Activated T-cell treated with anti-CD3 and anti-CD28 coated beads, Interleukin-2, amount 50 U/mL, for 24 hours (primary cell): Measurements from ENCODE around the gene KCNQ1OT1.

ENCODE experiments used
- DNase-seq: peaks from one replicate; pipeline ENCODE4 v3.0.0-alpha.2; 2020
- H3K27ac Mint-ChIP-seq: 2 replicates; pipeline ENCODE4 v1.8.0; 2020; ENCODE audit warnings: mild to moderate bottlenecking, mixed read lengths
- H3K27me3 Mint-ChIP-seq: 2 replicates; pipeline ENCODE4 v1.8.0; 2020; ENCODE audit warnings: mixed read lengths
- H3K36me3 Mint-ChIP-seq: 2 replicates; pipeline ENCODE4 v1.8.0; 2020; ENCODE audit warnings: low read depth, mixed read lengths
- H3K4me1 Mint-ChIP-seq: 2 replicates; pipeline ENCODE4 v1.8.0; 2020; ENCODE audit warnings: low read depth, mixed read lengths
- H3K4me3 Mint-ChIP-seq: 2 replicates; pipeline ENCODE4 v1.8.0; 2020; ENCODE audit warnings: mild to moderate bottlenecking, moderate library complexity, mixed read lengths
- H3K9me3 Mint-ChIP-seq: 2 replicates; pipeline ENCODE4 v1.8.0; 2020; ENCODE audit warnings: mixed read lengths

The KCNQ1OT1 gene

DNA sequence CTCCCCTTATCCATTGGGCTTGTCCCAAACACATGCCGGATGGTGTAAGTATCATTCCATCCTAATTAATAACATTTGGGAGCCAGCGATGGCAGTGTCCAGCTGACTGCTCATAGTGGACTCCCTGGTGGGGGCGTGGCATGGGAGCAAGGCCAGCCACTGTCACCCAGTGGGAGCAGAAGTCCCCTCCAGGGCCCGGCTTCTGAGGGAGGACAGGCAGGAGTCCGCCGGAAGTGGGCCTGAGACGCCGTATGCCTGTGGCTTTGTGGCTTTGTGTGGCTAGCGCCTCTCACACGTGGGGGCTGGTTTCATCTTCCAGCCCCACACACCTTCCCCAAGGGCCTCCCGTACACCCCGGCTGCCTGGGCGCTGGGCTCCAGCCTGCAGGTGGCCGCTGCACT lies 130.5 kb downstream of the KCNQ1OT1 start:
- no peak overlapping the region for H3K27ac Mint-ChIP-seq
- H3K9me3 Mint-ChIP-seq, result no peaks in the 10 kb centered on the region
- no peaks in the 10 kb centered on the region for H3K27me3 Mint-ChIP-seq
- no peak overlapping the region for H3K4me3 Mint-ChIP-seq
- DNase-seq, result no peak
- no peaks in the 10 kb centered on the region for H3K36me3 Mint-ChIP-seq
- no peaks in the 10 kb centered on the region for H3K4me1 Mint-ChIP-seq

DNA sequence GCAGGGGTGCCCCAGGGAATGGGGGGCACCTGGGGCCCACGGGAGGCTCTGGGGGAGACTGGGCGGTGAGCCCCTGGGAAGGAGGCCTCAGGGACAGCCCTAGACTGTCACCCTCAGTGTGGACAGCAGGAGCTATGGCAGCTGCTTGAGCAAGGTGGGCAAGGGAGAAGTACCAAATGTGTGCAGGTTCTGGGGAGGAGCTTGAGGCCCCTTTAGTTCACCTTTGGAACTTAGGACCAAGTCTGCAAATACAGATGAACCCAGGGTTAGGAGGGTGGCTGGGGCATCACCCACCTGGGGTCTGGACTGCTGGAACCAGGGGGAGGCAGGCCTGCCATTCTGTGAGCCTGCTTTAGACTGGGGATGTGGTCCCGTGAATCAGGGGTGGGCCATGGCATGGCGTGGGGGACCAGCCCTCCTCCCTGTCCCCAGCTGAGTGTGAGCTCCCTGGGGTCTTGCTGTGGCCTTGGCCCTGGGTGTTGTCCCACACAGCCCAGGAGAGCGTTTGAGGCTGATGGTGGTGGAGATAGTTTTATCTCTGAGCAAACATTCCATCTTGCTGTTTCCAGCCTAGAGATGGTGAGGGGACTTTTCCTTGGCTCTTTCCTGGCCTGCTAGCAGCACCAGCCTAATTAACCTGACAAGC lies 132.6 kb downstream of the KCNQ1OT1 start:
- DNase-seq, result no peak
- H3K27me3 Mint-ChIP-seq, result no peaks in the 10 kb centered on the region
- no peaks in the 10 kb centered on the region for H3K9me3 Mint-ChIP-seq
- H3K4me3 Mint-ChIP-seq, result no peak overlapping the region
- H3K4me1 Mint-ChIP-seq, result no peaks in the 10 kb centered on the region
- H3K36me3 Mint-ChIP-seq, result no peaks in the 10 kb centered on the region
- H3K27ac Mint-ChIP-seq, result no peak overlapping the region

DNA sequence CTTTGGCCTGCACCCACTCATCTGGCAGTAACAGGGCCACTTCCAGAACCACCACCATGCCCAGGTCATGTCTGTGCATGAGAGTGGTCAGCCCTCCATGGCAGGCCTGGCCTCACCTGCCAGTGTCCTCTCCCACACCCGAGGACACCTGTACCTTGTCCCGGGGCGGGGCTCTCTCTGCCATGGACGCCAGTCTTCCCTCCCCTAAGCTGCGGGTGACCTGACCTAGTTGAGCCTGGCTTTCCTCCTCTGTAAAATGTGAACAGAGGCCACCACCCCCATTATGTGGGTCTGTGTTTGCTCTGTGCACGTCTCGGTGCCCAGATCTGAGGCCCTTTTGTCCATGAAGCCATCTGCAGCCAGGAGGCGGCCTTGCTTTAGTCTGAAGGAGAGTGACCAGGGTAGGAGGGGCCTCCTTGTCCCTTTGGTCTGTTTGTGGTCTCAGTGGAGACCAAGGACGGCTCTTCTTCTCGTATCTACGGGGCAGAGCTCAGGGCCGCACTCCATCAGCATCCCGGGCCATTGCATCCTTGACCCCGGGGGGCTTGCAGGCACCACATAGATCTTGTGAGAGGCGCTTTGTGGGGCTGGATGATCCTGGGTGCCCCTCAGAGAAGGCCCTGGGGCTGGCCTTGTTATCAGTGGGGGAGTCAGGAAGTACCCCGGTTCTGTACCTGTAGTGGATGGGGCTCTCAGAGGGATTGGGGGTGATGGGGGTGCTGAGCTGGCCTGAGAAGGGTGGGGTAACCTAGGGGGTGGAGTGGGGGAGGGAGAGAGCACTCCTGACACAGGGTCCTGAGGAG lies 133.4 kb downstream of the KCNQ1OT1 start:
- H3K36me3 Mint-ChIP-seq, result no peaks in the 10 kb centered on the region
- no peaks in the 10 kb centered on the region for H3K4me1 Mint-ChIP-seq
- no peak for DNase-seq
- no peak overlapping the region for H3K4me3 Mint-ChIP-seq
- no peaks in the 10 kb centered on the region for H3K27me3 Mint-ChIP-seq
- H3K27ac Mint-ChIP-seq, result no peak overlapping the region
- H3K9me3 Mint-ChIP-seq, result no peaks in the 10 kb centered on the region

DNA sequence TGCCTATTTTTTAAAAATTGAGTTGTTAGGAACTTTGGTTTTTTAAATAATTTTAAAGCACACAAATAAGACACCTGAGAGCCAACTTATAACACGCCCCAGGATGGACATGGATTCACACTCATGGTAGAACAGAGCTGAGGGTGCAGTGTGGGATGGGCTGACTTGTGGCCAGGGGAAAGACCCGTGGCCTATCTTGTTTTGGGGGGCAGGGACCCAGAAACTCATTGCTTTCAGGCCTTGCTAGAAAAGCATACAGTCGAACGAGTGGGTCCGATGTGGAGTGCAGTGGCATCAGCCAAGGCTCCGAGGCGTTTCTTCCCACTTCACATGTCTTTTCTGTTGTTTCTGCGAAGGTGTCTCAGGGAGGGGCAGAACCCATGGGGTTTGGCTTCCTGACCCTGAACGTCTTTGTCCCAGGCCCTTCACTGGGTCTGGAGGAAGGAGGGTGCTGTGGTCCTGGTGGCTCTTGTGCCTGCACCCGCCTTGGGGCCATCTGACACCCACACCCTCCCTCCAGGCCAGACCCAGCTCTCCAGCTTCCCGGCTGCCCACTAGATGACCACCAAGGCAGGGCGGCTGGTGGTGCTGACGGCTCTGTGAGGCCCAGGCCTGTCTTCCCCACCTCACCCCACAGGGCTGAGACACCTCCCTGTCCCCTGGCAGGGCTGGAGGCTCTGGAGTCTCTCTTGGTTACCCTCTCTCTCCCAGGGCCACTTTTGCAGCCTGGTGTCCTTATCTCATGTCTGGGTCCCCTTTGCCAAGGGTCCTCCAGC lies 134.2 kb downstream of the KCNQ1OT1 start:
- no peaks in the 10 kb centered on the region for H3K4me1 Mint-ChIP-seq
- no peaks in the 10 kb centered on the region for H3K36me3 Mint-ChIP-seq
- no peak overlapping the region for H3K4me3 Mint-ChIP-seq
- no peak for DNase-seq
- H3K27me3 Mint-ChIP-seq, result no peaks in the 10 kb centered on the region
- no peak overlapping the region for H3K27ac Mint-ChIP-seq
- no peaks in the 10 kb centered on the region for H3K9me3 Mint-ChIP-seq

DNA sequence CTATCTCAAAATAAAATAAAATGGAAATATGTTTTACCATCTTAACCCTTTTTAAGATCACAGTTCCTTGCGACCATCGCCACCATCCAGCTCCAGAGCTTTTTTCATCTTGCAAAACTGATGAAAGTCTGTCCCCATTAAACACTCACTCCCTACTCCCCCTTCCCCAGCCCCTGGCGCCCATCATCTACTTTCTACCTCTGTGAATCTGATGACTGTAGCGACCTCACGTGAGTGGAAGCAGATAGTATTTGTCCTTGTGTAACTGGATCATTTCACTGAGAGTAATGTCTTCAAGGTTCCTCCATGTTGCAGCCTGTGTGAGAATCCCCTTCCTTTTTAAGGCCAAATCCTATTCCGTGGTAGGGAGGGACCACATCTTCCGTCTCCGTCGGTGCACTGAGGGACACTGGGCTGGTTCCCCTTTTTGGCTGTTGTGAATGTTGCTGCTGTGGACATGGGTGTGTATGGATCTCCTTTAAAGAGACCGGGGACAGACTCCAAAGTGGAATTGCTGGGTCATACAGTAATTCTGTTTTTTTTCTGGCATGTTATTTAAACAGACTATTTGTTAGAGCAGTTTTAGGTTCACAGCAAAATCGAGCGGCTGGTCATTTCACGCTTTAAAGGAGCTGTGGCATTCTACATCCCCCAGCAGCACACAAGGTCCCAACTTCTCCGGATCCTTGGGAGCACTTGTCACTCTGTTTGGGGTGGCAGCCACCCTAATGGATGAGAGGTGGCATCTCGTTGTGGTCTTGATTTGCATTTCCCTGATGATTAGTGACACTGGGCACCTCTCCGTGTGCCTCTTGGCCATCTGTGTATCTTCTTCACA lies 135.0 kb downstream of the KCNQ1OT1 start:
- H3K27ac Mint-ChIP-seq, result no peak overlapping the region
- no peaks in the 10 kb centered on the region for H3K4me1 Mint-ChIP-seq
- no peaks in the 10 kb centered on the region for H3K36me3 Mint-ChIP-seq
- H3K4me3 Mint-ChIP-seq, result no peak overlapping the region
- DNase-seq, result no peak
- no peaks in the 10 kb centered on the region for H3K27me3 Mint-ChIP-seq
- H3K9me3 Mint-ChIP-seq, result no peaks in the 10 kb centered on the region

DNA sequence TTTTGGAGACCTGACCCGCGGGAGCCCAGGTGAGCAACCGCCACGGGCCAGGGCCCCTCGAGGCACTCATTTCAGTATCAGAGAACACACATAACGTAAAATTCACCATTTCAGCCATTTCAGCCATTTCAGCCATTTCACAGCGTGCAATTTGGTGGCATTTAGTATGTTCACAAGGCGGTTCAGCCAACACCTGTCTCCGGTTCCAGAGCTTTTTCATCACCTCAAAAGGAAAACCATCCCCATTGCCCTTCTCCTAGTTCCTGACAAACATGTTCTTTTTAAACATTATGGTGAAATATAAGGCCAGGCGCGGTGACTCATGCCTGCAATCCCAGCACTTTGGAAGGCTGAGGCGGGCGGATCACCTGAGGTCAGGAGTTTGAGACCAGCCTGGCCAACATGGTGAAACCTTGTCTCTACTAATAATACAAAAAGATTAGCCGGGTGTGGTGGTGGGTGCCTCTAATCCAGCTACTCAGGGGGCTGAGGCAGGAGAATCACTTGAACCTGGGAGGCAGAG lies 135.7 kb downstream of the KCNQ1OT1 start:
- no peak overlapping the region for H3K4me3 Mint-ChIP-seq
- no peaks in the 10 kb centered on the region for H3K9me3 Mint-ChIP-seq
- H3K36me3 Mint-ChIP-seq, result no peaks in the 10 kb centered on the region
- no peaks in the 10 kb centered on the region for H3K4me1 Mint-ChIP-seq
- DNase-seq, result no peak
- no peak overlapping the region for H3K27ac Mint-ChIP-seq
- no peaks in the 10 kb centered on the region for H3K27me3 Mint-ChIP-seq

DNA sequence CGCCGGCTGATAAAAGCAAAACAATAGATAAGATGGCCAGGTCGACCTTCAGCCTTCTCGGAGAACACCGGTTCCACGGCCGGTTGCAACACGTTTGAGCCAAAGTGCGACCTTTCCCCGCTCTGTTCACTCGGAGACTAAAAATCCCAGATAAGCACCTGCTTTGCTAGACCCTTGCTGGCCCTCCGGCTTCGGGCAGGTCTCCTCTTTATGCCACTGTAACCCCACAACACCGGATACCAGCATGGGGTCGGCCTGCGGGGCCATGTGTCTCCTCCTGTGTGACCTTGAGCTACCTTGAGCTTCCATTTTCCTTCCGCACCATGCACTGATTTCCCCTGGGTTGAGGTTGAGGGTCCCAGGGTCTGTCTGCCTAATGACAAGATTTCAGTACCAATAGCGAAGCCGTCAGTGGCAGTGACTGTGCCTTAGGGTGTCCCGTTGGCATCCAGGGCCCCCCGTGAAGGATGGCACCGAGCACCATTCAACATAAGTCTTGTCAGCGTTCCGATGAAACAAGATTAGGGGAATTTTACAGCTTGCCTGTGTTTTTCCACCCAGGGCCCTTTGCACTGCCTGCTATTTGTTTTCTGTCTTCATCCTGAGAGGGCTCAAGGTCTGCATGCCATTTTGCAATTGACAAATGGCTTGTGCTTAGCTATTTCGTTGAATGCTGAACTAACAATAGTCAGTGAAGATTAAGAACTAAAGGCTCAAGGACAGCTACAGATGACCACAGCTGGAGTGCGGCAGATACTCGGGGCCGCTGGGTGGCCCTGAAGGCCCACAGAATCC lies 136.4 kb downstream of the KCNQ1OT1 start:
- Mint-ChIP-seq H3K27me3 (no peaks in the 10 kb centered on the region), H3K27ac (no peak overlapping the region), H3K36me3 (no peaks in the 10 kb centered on the region), H3K4me3 (no peak overlapping the region), H3K4me1 (no peaks in the 10 kb centered on the region), H3K9me3 (no peaks in the 10 kb centered on the region)
- DNase-seq, result no peak

DNA sequence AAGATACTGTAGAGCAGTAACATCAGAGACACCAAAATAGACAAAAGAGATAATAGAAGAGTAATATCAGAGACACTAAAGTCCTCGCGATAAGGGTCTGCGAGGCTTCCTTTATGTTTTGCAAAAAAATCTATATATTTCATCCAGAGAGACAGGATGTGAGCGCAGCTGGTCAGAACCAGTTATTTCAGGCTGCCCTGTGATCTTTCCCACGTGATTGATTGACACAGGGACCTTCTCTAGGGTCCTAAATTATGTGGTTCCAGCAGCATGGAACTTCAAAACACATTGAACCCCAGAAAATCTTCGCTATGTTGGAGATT lies 136.9 kb downstream of the KCNQ1OT1 start:
- DNase-seq, result no peak
- Mint-ChIP-seq H3K4me1 (peaks cover 1% of the 10 kb centered on the region), H3K27ac (no peak overlapping the region), H3K27me3 (no peaks in the 10 kb centered on the region), H3K9me3 (no peaks in the 10 kb centered on the region), H3K36me3 (no peaks in the 10 kb centered on the region), H3K4me3 (no peak overlapping the region)

DNA sequence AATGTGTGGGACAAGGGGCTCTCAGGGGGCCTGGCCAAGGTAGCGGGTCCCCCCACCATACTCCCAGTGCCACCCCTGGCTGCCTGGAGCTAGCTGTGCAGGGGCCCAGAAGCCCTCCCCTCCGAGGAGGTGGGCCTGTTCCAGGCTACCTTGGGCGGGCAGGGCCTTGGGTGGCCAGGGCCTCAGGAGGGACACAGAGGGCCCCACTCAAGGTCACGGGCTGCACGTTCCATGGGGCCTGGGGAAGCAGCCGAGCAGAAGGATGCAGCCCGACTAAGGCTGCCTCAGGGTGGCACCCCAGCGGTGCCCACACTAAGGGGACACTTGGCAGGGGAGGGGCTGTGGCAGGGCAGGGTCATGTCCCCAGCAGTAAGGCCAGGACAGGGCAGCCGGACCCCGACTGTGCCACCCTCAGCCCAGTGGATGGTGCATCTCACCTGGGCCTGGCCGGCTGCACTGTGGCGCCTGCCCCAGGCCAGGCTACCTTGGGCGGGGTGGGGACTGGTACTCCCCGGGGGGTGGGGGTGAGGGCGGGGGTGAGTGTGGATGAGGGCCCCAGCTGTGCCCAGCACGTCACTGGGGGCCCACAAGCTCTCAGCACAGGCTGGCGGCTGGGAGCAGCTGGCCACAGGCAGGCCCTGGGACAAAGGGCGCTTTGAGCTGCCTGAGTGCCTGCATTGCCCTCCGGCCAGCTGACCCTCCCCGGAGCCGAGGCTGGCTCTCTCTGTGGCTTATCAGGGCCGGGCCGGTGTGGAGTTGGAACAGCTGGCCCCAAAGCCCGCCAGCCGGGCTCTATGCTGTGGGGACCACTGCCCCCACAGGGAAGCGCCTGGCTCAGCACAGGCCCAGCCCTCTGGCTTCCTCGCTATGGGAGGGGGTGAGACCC lies 137.9 kb downstream of the KCNQ1OT1 start:
- no peak for DNase-seq
- H3K36me3 Mint-ChIP-seq, result no peaks in the 10 kb centered on the region
- no peaks in the 10 kb centered on the region for H3K27me3 Mint-ChIP-seq
- H3K27ac Mint-ChIP-seq, result no peak overlapping the region
- H3K4me1 Mint-ChIP-seq, result peaks cover 1% of the 10 kb centered on the region
- H3K9me3 Mint-ChIP-seq, result no peaks in the 10 kb centered on the region
- no peak overlapping the region for H3K4me3 Mint-ChIP-seq

DNA sequence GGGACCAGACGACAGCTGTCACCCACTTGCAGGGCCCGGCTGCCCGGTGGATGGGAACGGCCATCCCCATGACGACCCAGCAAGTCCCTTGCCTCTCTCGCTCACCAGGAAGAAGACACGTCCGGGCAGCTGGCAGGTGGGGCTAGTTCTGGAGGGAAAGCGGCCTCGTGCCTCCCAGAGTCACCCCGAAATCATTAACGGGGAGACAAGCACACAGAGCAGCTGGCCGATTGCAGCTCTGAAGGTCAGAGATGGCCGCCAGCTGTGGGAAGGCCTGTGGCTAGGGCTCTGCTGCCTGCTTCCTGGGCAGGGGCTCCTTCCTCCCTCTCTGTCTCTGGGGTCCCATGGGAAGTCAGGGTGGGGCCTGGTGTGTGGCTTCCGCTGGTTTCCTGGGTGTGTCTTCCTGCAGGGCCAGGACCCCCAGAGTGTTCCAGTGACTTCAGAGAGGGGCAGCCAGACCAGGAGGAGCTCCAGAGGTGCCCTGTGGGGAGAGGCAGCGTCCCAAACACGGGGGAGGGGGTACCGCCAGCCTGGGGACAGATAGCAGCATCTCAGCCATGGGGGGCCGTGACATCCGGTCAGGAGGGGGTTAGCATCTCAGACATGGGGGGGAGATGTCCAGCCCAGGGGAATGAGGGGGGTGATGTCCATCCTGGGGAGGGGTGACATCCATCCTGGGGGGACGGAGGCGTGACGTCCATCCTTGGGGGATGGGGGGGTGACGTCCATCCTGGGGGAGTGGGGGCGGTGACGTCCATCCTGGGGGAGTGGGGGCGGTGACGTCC lies 140.1 kb downstream of the KCNQ1OT1 start:
- no peak overlapping the region for H3K27ac Mint-ChIP-seq
- no peaks in the 10 kb centered on the region for H3K36me3 Mint-ChIP-seq
- H3K4me3 Mint-ChIP-seq, result no peak overlapping the region
- H3K27me3 Mint-ChIP-seq, result no peaks in the 10 kb centered on the region
- peaks cover 1% of the 10 kb centered on the region for H3K4me1 Mint-ChIP-seq
- no peaks in the 10 kb centered on the region for H3K9me3 Mint-ChIP-seq
- no peak for DNase-seq

DNA sequence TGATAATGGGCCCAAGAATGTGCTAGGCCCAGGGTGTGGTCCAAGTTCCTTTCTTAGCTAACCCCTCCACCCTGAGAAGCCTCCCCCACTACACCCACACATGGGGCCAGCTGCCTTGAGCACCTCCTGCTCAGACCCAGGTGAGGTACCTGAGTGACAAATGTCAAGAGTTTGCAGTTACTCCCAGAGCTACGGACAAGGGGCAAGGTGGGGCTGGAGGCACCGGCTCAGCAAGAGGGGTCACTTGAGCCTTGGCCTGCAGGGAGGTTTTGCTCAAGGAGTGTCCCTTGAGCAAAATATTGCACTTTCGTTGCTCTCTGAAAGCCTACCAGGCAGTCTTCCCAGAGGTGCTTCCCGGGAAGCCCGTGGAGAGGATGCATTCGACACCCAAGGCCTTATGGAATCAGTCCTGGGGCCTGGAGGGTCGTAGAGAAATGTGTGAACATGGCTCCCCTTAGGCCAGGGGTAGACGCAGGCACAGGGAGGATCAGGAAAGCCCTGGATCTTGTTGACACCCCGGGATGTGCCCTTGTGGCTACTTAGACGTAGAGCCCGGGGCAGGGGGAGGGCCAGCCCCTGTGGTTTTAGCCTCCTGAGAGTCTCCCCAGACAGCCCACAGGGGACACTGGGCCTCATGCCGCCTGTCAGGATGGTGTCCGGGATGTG lies 140.8 kb downstream of the KCNQ1OT1 start:
- H3K27ac Mint-ChIP-seq, result no peak overlapping the region
- no peak for DNase-seq
- no peaks in the 10 kb centered on the region for H3K36me3 Mint-ChIP-seq
- no peaks in the 10 kb centered on the region for H3K9me3 Mint-ChIP-seq
- no peak overlapping the region for H3K4me3 Mint-ChIP-seq
- no peaks in the 10 kb centered on the region for H3K27me3 Mint-ChIP-seq
- H3K4me1 Mint-ChIP-seq, result peaks cover 1% of the 10 kb centered on the region

DNA sequence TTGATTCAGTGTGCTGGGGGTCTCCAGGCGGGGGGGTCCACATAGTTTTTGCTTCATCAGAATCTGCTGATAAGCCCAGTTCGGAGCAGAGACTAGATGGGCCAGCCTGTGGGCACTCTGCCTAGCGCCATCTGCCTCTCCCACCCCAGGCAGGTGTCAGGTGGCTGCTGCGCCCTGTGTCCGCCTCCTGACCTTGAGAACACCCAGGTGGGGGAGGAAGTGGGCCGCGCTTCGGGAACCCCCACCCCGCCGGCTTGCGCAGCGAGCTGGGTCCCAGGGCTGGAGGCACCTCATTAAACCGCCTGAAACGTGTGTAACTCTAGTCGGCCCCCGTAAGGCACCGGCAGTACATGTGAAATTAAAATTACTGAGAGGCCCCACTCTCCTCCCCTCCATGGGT lies 141.4 kb downstream of the KCNQ1OT1 start:
- Mint-ChIP-seq H3K9me3 (no peaks in the 10 kb centered on the region), H3K27ac (no peak overlapping the region), H3K4me3 (no peak overlapping the region), H3K27me3 (no peaks in the 10 kb centered on the region), H3K4me1 (peaks cover 1% of the 10 kb centered on the region), H3K36me3 (no peaks in the 10 kb centered on the region)
- no peak for DNase-seq
